ENCODE measurements around the gene GPC3.
A peak's percentile ranks its signal among the peaks of the same experiment; 100 is the strongest.
"Not testable (repeated sequence)": the region's sequence is repeated elsewhere in the genome, so short reads cannot be mapped to it uniquely, and the experiment has no call there.

The GPC3 gene

DNA sequence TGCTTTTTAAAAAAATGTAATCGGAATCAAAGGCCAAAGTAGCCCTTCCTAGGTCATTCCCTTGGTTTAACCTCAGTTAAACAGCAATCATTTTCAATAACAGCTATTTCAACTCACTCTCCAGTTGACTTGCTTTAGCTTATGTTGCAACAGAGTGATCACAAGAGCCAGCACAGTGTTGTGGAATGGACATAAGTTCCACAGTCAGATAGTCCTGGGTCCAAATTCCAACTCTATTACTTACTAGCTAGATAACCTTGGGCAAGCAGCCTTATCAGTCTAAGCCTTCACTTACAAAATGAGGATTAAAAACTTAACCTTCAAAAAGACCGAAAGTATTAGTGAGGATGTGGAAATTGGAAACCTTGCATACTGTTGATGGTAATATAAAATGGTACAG is 9.2 kb upstream of the GPC3 start:
- DNase-seq: no peak

- no peak for DNase-seq
Observed at GRCh38 chrX:133992882-133993281, 7.5 kb upstream of the GPC3 start.

DNA sequence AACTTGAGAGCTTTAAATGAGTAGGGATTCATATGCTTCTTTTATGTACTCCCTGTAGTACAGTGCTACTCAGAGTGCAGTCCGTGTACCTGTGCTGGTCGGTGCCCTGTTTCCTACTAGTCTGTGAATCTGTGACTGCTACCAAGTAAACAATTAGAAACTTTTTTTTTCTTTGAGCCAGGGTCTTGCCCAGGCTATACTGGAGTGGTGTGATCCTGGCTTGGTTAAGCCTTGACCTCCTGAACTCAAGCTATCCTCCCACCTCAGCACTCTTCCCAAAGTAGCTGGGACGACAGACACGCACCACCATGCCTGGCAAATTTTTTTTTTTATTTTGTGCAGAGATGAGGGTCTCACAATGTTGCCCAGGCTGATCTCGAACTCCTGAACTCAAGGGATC is 6.4 kb upstream of the GPC3 start:
- DNase-seq: no peak

DNA sequence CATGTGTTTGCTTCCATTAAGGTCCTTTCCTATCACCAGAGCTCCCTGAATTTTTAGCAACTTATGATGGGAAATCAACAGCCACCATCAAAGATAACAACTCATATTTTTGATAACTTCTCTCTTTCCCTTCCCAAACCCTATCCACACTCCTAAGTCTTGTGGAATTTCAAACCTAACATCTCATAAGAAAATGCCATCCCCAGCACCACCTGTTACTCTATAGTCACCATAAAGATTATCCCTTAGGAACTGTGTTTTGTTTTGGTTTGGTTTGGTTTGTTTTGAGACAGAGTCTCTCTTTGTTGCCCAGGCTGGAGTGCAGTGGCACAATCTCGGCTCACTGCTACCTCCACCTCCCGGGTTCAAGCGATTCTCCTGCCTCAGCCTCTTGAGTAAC is 5.7 kb upstream of the GPC3 start:
- not testable (repeated sequence) for DNase-seq

DNA sequence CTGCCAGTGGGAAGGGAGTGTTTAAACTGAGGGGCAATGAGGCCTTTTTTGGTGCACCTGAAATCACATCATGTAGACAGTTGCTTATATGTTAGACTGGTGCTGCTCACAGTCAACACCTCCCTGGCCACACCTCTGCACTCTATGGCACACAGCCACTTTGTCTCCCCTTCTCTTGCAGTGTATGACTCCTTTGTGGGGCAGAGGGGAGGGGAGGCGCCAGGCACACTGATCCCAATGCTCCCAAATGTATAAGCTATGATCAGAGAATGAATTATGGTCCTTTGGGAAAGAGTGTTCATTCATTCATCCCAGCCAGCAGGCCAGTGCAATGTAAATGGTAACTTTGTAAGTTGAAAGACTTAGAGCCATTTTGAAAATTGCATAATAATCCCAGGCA is 4.6 kb upstream of the GPC3 start:
- no peak for DNase-seq

DNA sequence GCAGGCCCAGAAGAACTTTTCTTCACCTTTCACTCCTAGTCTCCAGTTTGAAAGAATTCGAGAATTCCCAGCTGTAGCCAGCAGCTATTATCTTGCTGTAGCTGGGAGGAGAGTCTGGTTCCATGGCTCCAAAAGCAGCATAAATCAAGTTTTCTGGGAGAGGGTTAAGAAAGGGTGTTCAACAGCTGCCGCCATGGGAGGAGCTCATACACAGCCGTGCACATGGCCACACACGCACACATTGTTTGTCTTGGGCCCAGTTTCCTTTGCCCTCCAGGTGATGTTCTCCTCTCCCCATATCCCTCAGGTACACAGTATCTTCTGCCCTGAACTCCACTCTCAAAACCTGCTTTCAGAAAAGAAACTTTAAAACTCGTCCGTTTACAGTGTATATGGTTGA is 4.1 kb upstream of the GPC3 start:
- no peak for DNase-seq

DNA sequence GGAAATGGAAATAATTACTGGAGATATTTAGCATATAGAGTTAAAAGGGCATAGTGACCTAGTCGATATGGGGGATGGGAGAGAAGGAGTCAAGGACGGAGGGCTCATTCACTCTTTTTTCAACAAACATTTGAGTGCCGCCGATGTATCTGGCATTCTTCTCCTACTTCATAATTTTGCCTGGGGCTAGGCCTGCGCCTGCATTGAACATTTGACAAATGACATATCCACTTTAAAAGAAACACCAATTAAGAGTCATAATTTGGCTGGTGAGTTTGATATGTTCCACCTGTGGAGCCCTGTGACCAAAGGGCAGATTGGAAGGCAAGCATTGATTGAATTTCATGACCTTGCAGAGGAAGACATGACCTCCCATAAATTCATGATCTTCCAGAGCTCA is 2.6 kb upstream of the GPC3 start:
- DNase-seq: no peak

DNA sequence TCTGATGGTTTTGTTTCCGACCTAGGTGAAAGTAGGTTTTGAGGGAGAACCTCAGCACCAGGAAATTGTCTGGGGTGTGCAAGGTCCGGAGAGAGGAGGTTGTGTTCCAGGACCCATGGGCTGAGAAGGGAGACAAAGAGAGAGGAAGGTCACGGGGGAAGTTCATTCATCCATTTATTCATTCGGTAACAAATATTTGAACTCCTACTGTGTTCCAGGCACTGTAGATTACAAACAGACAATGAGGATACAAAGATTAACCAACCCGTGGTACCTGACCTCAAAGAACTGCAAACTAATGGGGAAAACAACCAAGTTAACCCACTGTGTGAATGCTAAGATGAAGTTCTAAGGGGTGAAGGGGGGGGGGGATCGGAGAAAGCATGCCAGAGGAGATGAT is 1.8 kb upstream of the GPC3 start:
- DNase-seq: no peak

DNA sequence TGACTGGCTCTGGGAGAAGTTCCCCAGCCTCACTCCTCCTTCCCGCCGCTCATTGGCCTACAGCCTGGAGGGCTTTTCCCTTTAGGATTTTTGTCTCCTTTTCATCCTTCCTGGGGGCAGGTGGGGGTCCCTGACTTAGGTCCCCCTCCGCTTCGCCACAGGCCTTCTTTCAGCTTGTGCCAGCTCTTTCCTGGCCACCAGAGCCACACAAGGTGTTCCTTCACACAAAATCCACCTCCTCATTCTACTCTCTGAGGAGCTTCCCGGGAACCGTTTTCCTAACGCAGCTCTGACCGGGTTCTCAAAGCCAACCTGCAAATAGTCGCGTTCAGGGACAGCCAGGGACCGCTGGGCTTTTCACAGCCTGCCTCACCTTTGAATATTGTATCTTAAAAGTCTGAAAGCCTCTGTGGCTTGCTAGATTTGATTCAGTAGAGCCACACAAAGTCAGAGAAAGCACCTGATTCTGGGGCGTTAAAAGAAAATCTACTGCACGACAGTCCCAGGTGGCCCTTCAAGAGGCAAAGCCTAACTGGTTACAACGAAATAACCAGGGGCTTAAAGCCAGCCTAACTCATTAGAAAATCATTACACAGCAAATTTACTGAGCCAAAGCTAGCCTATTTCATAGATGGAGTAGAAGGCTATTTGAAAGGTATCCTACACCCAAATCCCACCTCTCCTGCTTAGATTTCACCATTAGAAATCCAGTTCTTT is 731 bp upstream of the GPC3 start:
- no peak for DNase-seq

DNA sequence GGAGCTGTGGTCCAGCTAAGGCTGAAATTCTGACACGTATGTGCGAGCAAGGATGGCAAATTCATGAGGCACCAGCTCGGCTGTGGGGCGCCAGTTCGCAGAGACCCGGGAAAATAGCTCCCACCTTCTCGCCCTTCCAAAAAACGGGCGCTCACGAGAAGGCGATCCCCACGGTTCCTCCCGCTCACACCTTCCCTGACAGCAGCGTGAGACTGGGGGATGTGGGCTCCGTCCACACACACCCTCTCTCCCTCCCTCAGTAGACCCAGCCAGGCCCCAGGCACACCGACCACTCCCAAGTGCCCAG is 584 bp downstream of the GPC3 start:
- DNase-seq: no peak

- DNase-seq: no peak
Observed at GRCh38 chrX:133983974-133984845, 1.2 kb downstream of the GPC3 start.

DNA sequence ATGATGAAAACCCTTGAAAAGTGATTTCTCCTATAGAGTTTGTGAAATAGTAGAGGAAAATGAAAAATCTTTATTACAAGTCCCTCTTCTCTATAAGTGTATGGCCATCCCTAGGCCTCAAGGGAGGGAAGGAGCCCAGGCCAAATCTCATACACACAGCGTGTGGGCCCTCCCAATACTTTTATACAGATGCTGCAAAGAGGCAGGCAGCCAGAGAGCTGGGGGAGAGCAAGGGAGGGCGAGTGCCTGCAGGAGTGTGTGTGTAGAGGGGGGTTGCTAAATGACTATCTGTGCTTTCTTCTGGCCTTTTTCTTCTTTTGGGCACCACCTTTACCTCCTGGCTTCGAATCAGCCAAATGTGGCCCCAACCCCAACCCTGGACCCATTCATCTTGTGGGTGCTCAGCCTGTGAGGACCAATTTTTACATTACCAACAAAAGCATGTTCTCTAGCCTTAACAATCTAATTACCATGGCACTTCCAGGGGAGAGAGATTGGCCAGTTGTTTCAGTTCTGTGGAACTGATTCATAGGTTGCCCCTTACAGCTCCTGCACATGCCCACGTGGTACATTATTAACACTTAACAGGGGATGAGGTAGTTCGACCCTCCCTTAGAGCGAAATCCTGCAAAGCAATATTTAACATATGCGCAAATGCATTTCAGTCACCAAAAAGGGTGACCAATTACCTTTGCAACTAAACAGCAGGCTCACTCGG is 2.0 kb downstream of the GPC3 start:
- DNase-seq: no peak

DNA sequence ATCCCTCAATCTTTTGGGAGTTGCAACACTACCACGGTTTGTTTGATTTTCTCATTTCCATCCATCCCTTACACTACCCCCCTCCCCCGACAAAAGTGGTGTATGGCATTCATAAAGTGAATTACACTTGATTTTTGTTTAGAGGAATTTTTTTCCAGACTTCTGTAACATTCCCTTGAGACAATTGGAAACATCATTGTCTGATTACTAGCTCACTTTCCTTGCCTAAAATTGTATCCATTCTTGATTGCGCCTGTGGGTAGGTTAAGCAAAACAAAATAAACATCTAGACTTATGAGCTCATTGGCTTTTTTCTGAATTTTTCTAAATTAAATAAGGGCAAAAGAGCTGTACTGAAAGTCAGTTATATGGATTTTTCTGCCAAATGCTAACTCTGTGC is 3.5 kb downstream of the GPC3 start:
- no peak for DNase-seq

GRCh38 chrX:133980832-133981588 is 4.4 kb downstream of the GPC3 start:
- DNase-seq: no peak

DNA sequence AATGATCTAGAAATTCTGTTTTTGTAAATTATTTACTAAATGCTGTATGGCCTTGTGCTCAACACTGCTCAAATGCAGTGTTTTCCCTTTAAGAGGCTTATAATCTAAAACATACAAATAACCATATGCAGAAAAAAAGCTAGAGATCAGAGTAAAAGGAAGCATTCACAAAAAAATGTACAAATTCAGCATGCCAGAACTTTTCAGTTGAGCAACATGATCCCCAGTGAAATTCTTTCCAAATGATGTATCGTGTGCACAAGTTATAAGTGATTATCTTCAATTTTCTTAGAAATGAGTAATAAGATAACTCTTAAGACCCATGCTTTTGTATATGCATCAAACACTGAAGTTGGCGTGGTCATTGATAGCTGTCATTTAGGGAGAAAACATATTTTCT is 5.0 kb downstream of the GPC3 start:
- DNase-seq: no peak

GRCh38 chrX:133979641-133980230 is 5.7 kb downstream of the GPC3 start:
- DNase-seq: no peak

GRCh38 chrX:133973704-133974103 is 11.7 kb downstream of the GPC3 start:
- no peak for DNase-seq

DNA sequence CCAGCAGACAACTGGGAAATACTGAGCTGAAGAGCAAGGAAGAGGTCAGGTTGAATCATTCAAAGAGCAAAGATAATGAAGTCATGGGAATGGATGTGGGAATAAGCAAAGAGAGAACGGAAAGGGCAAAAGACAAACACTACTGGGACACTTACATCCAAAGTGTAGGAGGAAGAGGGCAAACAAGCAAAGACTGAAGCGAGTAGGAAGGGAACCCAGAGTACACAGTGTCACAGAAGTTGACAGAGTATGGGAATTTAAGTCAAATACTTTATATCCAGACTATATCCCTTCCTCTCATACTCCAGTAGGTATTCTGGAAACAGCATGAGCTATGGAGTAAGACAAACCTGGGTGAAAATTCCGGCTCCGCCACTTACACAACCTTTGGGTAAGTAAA is 12.5 kb downstream of the GPC3 start:
- DNase-seq: no peak

DNA sequence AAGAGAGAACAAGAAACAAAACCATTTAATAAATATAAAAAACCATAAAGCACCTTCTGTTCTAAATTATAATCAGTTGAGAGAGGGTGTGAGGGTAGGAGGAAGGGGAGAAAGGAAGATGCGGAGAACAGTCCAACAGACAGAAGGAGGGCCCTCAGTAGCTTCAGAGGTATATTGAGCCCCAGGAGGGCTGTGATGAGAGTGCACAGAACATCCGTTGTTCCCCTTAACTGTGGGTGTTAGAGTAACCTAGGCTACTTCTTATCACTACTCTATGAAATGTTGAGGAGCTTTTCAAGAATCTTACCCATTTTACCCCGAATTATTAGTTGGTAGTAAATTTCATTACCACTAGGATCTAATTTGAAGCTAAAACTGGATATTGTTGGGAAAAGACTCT is 13.8 kb downstream of the GPC3 start:
- no peak for DNase-seq

- DNase-seq: peak; percentile 1
Observed at GRCh38 chrX:133970076-133970475, 15.3 kb downstream of the GPC3 start.

DNA sequence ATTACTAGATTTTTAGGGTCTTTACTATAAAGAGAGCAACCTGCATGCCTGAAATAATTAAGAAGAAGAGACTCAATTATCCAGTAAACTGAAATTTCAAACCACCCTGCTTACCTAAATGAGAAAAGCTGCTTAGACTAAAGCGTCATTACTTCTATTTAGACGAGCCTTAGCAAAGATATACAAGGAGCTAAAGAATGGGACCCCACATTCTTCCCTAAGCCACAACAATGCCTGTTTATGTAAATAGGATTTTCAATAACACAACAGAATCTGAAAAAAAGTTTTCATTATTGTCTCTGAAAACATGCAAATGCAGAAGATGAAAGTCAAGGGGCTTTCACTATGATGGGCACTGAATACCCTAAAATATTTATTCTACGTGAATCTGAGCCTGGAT is 16.2 kb downstream of the GPC3 start:
- DNase-seq: no peak

DNA sequence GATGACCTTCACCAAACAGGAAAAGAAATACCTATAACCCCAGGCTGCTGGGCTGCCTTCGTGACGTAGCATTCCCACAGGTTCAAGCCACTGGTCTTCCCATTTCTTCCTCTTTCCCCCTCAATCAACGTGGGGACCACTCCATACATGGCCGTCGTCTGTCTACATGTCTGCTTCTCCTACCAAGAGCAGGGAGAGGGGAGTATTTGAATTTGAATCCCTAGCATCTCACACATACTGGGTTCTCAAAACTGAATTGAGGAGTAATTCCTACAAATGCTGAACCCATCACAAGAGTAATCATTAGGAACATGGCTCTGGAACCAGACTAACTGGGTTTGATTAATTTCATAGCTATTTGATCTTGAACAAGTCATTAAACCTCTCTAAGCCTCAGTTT is 17.3 kb downstream of the GPC3 start:
- no peak for DNase-seq

DNA sequence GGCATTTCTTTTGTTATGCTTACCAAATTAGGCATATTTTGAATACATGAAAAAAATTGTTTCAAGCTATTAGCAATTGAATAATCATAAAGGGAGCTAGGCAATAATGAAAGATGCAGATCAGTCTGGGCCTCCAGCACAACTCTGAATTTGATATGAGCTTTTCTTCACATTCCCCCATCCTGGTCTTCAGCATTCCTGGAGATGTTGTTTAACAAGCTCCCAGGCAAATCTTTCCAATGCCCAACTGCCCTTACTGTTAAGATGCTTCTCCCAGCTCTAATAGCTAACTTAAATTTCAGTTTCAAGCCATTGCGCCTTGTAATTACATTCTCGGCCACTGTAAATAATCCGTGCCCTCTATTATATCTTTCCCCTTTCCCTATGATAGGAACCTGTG is 19.2 kb downstream of the GPC3 start:
- DNase-seq: no peak

Data from OCI-M1 (cell line).